K562 treated with DMSO at 1 percent for 4 hours (cell line): Measurements from ENCODE around the gene S1PR3. TPM values are rescaled to one million over a fixed set of nuclear protein-coding genes. Genes with fewer than 3 reads are reported as not detected.

Experiments used
- total RNA-seq: library from RNA; unstranded; fragments of 300-600 nt; gene quantifications from 2 replicates; pipeline ENCODE4 v1.2.3, GENCODE V29; 2022; ENCODE audit not compliant: insufficient read depth

S1PR3 gene
- total RNA-seq = 0.77 and 2.0 TPM in 2 replicates

DNA sequence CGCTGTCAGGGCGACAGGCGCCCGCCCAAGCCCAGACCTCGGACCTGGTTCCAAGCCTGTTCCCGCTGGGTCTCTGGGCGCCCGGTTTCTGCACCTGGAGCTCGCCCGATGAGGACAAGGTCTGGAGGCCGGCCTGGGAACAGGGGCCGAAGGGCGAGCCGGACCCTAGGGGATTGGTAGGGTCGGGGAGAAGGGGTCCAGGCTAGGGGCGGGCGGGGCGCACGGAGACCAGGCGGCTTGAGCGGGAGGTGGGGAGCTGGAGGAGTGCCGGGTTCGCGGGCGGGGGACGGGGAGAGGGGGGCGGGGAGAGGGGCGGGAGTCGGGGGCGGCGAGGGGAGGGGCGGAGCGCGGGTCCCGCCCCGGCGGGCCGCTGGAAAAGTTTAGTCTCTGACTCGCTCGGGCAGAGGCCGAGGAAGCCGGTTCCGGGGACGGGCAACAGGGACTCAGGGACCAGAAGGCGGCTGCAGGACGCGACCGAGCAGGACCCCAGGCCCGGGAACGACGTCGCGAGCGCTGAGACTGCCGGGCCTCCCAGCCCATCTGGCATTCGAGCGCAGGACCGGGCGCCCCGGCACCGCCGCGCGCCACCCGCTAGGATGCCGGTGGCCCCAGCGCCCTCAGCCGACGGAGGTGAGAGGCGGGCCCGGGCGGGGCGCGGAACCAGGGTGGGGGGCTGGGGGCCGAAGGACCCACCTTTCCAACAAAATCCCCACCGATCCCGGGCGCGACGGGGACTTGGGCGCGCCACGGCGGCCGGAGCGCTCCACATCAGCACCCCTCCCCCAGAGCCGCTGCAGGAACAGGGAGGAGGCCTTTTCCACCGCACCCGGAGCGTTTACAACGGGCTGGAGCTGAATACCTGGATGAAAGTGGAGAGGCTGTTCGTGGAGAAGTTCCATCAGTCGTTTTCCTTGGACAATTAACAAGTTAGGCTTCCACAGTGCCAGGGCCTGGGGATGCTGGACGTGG, at the start of gene S1PR3:
Gene S1PR3 (plus strand): TSS at position 403 of the 969 bp plus-strand sequence. CDS start 9,733 bp downstream, outside the sequence.

Other genes starting within 250 kb of the S1PR3 start
- gene SHC3, start 187.3 kb downstream of the S1PR3 start, total RNA-seq = not detected in 2 replicates